GM19463 (cell line): ENCODE measurements around the gene PHC2.
"Not testable (repeated sequence)": the region's sequence is repeated elsewhere in the genome, so short reads cannot be mapped to it uniquely, and the experiment has no call there.

ENCODE experiments used
- ATAC-seq: cut with Tn5 transposase; IDR thresholded peaks from one replicate; pipeline ENCODE4 v1.9.1; 2021; ENCODE audit warnings: mild to moderate bottlenecking, moderate library complexity; ENCODE audit not compliant: unreplicated experiment

The PHC2 gene

DNA sequence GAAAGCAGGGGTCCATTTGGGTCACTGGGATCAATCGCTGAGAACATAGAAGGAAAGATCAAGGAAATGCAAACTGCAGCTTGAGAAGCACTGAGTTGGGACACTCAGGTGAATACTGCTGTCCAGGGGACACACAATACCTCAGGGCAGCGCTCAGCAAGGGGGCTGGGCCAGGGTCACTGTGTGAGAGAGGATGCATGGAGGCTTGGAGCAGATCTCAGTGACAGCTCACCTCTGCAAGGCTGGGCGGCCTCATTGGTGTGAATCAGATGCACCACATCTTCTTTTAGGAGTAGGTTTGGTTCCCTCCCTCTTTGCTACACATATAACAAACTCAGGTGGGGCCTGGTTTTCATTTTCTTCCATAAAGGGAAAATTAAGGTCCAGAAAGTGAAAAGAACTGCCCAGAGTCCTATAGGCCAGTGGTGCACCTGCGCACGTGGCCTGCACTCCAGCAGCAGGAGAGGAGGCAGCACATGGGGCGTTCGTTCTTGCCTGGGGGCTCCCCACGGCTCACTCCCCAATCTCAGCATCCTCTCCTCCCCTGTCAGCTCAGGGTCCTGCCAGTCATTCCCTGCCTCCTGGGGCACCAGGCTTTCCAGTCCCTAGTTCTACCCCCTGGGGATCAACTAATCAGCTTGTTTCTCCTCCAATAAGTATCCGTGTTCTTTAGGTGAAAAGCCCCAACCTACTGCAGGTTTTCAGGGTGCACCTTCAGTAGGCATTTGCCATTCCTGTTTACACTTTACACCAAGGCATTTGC, 111.5 kb downstream of the PHC2 start:
- ATAC-seq = no peak

DNA sequence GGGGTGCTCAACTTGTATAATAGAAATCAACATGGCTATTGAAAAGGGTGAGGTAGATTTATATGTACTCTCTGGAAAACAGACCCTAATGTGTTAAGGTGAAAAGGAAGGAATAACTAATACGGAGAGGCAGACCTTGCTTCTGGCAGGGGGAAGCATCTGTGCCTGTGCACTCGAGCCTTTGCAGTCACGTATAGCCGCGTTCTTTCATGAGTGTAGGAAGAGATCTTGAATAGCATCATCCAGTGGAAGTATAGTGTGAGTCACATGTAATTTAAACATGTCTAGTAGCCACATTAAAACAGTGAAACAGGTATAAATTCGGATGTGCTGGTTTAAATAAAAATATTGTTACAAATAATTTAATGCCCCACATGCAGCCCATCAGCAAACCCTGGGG, 112.9 kb downstream of the PHC2 start:
- ATAC-seq = no peak

DNA sequence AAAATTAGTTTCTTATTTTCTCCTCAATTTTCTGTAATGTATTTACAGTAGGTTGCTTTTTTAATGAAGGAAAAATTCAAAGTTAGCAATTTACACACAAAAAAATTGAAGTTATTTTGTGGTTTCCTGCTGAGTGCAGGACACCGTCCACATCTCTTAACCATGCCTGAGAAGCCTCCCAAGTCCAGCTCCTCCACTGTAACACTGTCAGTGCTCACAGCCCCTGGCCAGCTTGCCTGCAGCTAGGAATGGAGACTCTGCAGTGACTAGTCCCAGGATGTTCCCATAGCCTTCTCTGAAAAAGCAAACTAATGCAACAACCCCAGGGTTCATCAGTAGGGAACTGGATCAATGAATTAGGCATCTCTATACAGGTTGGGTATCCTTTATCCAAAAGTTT, 113.5 kb downstream of the PHC2 start:
- no peak for ATAC-seq

GRCh38 chr1:33316601-33317000, 114.3 kb downstream of the PHC2 start:
- no peak for ATAC-seq

DNA sequence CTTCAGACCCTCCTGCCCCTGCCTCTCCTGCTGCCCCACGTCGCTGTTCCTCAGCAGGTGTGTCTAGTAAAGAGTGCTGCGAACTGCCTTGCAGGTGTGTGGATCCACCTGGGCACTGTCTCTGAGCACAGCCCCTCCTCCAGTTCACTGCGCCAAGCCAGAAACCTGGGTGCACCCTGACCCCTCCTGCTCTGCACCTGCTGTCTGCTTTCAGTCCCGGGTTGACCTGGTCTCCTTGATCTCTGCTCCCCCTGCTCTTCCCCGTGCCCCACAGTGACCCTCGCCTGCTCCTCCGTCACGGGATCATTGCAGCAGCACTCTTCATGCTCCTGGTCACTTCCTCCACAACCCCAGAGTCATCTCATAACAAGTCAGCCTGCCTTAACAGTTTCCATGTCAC, 116.5 kb downstream of the PHC2 start:
- no peak for ATAC-seq

GRCh38 chr1:33312413-33312749, 118.5 kb downstream of the PHC2 start:
- no peak for ATAC-seq

GRCh38 chr1:33311706-33312412, 119.0 kb downstream of the PHC2 start:
- no peak for ATAC-seq

- no peak for ATAC-seq
Measured at GRCh38 chr1:33310702-33311101, 120.2 kb downstream of the PHC2 start.

GRCh38 chr1:33309351-33309750, 121.5 kb downstream of the PHC2 start:
- ATAC-seq = not testable (repeated sequence)

GRCh38 chr1:33307494-33307864, 123.4 kb downstream of the PHC2 start:
- ATAC-seq = no peak

- ATAC-seq = no peak
Measured at GRCh38 chr1:33306653-33307493, 124.0 kb downstream of the PHC2 start.

DNA sequence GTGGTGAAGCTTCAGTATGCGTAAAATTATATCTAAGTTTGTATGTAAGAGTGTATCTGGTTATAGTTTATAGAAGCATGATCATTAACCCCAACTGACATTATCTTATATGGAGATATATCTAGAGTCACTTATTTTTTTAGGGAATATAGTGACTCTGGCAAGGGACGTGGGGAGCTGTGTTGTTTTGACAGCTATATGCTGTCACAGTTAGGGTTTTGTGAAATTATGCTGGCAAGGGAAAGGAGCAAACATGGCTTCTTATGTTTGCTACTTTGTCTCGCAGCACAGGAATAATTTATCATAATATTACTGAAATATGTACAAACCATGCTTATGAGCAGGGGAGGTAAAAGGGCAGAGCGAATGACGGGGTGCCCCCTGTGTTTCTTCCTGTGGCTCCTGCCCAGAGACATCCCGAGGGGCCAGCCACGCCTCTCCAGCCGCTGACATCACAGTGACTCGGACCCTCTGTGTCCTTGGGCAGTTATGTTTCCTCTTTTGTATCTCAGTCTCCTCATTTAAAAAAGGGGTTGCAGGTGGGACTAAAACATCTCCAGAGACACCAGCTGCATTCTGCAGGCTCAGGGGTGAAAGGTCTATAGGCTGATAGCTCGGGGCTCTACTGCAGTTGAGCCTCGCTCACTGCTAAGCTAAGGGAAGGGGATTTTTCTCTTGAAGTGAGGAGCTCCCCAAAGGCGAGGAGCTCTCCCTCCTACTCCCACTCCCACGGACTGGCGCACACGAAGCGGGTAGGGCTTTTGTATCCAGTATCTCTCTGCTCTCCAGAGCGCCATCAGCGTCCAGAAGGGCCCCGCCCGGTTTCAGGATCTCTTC, 124.9 kb downstream of the PHC2 start:
- no peak for ATAC-seq

DNA sequence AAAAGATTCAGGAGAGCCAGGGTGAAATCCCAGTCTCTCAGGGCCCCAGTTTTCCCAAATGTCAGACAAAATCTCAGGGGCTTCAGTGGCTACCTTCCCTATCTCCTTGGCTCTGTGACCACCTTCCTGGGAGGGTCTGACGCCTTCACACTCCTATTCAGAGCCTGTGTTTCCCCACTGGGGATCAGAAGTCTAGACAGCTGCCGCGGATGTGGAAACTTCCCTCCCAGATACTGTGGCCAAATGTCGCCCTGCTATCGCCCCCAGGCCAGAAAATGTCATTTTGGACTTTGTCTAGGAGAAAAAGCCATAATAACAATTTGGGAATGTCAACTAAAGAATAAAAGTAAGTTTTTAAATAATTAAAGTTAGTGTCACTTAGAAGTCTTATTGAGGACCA, 125.9 kb downstream of the PHC2 start:
- no peak for ATAC-seq

DNA sequence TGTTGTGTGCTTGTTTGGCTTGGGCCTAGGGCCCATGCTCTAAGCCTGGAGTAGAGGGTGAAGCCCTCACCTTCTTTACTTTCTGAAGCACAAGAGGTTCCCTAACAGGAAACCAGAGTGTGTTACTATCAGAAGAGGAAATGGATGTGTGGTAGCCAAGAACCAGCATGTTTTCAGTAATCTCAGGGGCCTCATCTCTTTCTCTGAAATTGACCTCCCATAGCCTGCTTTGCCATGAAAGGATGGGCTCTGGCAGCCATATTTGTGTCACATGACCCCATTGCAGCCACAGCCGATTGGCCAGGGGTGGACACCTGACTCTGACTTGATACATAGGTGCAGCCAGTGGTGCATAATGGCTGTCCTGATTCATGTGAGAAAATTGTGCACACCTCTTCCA, 128.6 kb downstream of the PHC2 start:
- no peak for ATAC-seq

- ATAC-seq = no peak
Measured at GRCh38 chr1:33301273-33301984, 129.5 kb downstream of the PHC2 start.

DNA sequence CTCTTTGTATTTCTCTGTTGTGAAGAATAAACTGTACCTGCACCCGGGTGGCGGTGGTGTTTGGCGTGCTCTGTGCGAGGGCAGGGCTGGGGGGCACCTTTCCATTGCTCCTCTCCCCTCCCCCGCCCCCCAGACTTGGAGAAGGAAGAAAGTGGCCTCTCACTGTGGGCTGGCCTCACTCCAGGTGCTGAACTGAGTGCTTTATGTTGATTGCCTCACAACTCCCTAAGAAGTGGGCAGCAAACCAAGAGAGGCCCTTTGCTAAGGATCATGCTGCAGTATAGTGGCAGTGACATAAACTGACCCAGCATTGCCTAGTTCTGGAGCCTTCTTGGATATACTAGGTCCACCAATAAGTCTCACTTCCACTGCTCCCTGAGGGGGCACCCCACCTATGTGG, 130.2 kb downstream of the PHC2 start:
- no peak for ATAC-seq

DNA sequence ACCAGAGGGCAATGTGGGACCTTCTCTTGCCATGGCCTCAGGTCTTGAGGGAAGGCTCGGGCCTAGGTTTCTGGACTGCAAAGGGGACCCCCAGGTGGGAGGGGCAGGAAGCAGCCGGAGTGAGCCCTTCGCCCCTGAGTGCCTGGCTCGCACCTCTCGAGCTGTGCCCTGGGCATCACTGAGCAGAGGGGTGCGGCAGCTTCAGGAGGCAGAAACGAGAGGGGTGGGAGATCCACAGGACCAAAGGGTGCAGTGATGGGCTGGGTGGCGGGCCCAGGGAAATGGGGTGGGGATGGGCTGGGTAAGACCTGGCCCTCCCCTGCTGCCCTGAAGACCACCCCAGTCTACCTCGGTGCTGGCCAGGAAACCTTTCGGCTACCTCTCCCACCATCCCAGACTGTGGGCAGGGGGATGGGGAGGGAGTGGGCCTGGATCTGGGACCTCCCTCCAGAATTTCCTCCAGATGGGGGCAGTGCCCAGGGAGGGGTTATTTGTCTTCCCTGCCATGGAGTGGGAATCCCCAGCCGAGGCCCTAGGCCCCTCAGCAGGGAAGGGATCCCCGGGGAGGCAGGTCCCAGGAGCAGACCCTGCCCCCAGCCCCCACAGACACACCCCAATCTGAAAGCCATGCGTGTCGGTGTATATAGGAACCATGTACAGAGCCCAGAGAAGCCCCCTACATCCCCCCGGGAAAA, 131.3 kb downstream of the PHC2 start:
- ATAC-seq = no peak

GRCh38 chr1:33298623-33299277, 132.1 kb downstream of the PHC2 start:
- peak; percentile 38 for ATAC-seq

GRCh38 chr1:33297911-33298622, 132.8 kb downstream of the PHC2 start:
- no peak for ATAC-seq
